Calu3 (cell line): ENCODE results near the gene TRIP10. TPM values are rescaled to one million over a fixed set of nuclear protein-coding genes. Genes with fewer than 3 reads are reported as not detected.

Experiments
- BruUV-seq: library from RNA; stranded (reverse); fragments of 400-500 nt; replicated peaks from 2 replicates; lab custom pipeline; 2021; lab: Mats Ljungman, UMichigan
- CTCF ChIA-PET: fragments of 300-600 bp; sonication (Branson Sonifier 250); formaldehyde crosslinking; loops from one replicate; lab custom pipeline; 2022; ENCODE audit warnings: antibody characterized with exemption; lab: Charles Lee
- DNase-seq: peaks from one replicate; pipeline ENCODE4 v3.0.0; 2022
- H3K27ac Mint-ChIP-seq: one replicate; pipeline ENCODE4 v1.8.0; 2022; ENCODE audit warnings: mixed read lengths; ENCODE audit not compliant: unreplicated experiment
- H3K27me3 Mint-ChIP-seq: one replicate; pipeline ENCODE4 v1.8.0; 2022; ENCODE audit warnings: mixed read lengths; ENCODE audit not compliant: unreplicated experiment
- H3K36me3 Mint-ChIP-seq: one replicate; pipeline ENCODE4 v1.8.0; 2022; ENCODE audit warnings: mild to moderate bottlenecking, moderate library complexity, mixed read lengths; ENCODE audit not compliant: insufficient read depth, unreplicated experiment
- H3K4me1 Mint-ChIP-seq: one replicate; pipeline ENCODE4 v1.8.0; 2022; ENCODE audit warnings: mild to moderate bottlenecking, low read depth, mixed read lengths; ENCODE audit not compliant: unreplicated experiment
- H3K4me3 Mint-ChIP-seq: one replicate; pipeline ENCODE4 v1.8.0; 2022; ENCODE audit warnings: mild to moderate bottlenecking, low read depth, moderate library complexity, mixed read lengths; ENCODE audit not compliant: unreplicated experiment
- H3K9me3 Mint-ChIP-seq: one replicate; pipeline ENCODE4 v1.8.0; 2022; ENCODE audit warnings: low read depth, mixed read lengths; ENCODE audit not compliant: unreplicated experiment
- CTCF ChIP-seq: fragments of 200-600 bp; IDR thresholded peaks from one replicate; pipeline ENCODE4 v1.8.0; 2022; ENCODE audit warnings: antibody characterized with exemption; ENCODE audit not compliant: unreplicated experiment
- intact Hi-C: fragments of 100-400 bp; cut with micrococcal nuclease; formaldehyde crosslinking; loops from one replicate; pipeline ENCODE4 v1.10.0; 2022; ENCODE audit not compliant: unreplicated experiment
- microRNA-seq: library from miRNA; unstranded; fragments of <30 nt; microRNA quantifications from one replicate; pipeline ENCODE4 v1.2.0, GENCODE V29; 2022
- total RNA-seq: library from RNA; stranded (reverse); gene quantifications from 2 replicates; pipeline ENCODE4 v1.2.3, GENCODE V29; 2022

TRIP10 gene
- total RNA-seq, 1 experiment from 2014 or later, result 95.8 TPM

GRCh38 chr19:6800991-6801484 is 61.6 kb downstream of the TRIP10 start:
- peak; percentile 79 for DNase-seq
- H3K36me3 Mint-ChIP-seq, result peaks cover 15% of the 10 kb centered on the region
- H3K4me1 Mint-ChIP-seq, result peaks cover 33% of the 10 kb centered on the region
- peak overlapping the region; percentile 81 for H3K4me3 Mint-ChIP-seq
- no TSS peak for BruUV-seq
- CTCF ChIA-PET, result interaction anchor here (0.5 to 1.3 kb wide), 4 partner anchors 33 to 64 kb away, joined by 3 to 10 read pairs (median 5); no protein-coding TSS in a partner anchor
- peak overlapping the region; percentile 99 for H3K27ac Mint-ChIP-seq
- intact Hi-C loops, result loop anchor here (2.0 to 10.0 kb wide), 3 partner anchors 34 to 66 kb away; partner anchors contain the start of genes GPR108, SH2D3A and TRIP10
- no peaks in the 10 kb centered on the region for H3K27me3 Mint-ChIP-seq
- no peak for TF ChIP-seq CTCF
- H3K9me3 Mint-ChIP-seq, result no peaks in the 10 kb centered on the region

Small RNAs within 50 kb of the gene (microRNA-seq; reads per million reads assigned to microRNA genes)
- gene MIR6791, result not detected

Other genes starting within 250 kb of the TRIP10 start
- gene TUBB4A, start 237.4 kb upstream of the TRIP10 start, total RNA-seq, result 1.4 and 1.5 TPM in 2 replicates
- 0.92 and 1.6 TPM in 2 replicates for gene TNFSF9, start 208.7 kb upstream of the TRIP10 start, total RNA-seq
- gene CD70, start 148.5 kb upstream of the TRIP10 start, total RNA-seq, result 0.68 TPM in 1 of 2 replicates, not detected in the other
- 4.3 TPM in 2 replicates for gene TNFSF14, start 69.5 kb upstream of the TRIP10 start, total RNA-seq
- gene C3, start 19.0 kb upstream of the TRIP10 start, total RNA-seq, result 517 and 658 TPM in 2 replicates
- 67.7 and 69.0 TPM in 2 replicates for gene GPR108, start 2.1 kb upstream of the TRIP10 start, total RNA-seq
- 62.0 and 64.0 TPM in 2 replicates for gene SH2D3A, start 27.8 kb downstream of the TRIP10 start, total RNA-seq
- gene VAV1, start 33.0 kb downstream of the TRIP10 start, total RNA-seq, result 0.28 and 0.37 TPM in 2 replicates
- not detected in 2 replicates for gene ADGRE1, start 147.9 kb downstream of the TRIP10 start, total RNA-seq